ENCODE measurements around the gene MICALL1.

The MICALL1 gene

GRCh38 chr22:37968452-37969251 is 62.6 kb downstream of the MICALL1 start:
- H3K36me3 ChIP-seq (ENCODE audit: control insufficient read depth, insufficient read depth, low read length): no peaks in the 10 kb centered on the region
- no peak overlapping the region for H3K4me2 ChIP-seq (ENCODE audit: low read length)
- H3K27me3 ChIP-seq (ENCODE audit: control insufficient read depth, insufficient read depth, low read length): no peaks in the 10 kb centered on the region
- no peak overlapping the region for H2AFZ ChIP-seq
- H3K9me3 ChIP-seq (ENCODE audit: control insufficient read depth, low read length): no peaks in the 10 kb centered on the region
- no peaks in the 10 kb centered on the region for H3K4me1 ChIP-seq
- H3K27ac ChIP-seq: no peak overlapping the region
- H3K4me3 ChIP-seq (ENCODE audit: low read depth, low read length): no peak overlapping the region
- no peak for TF ChIP-seq CTCF (IDR thresholded peaks at IDR 0.05)
- H3K79me2 ChIP-seq: no peaks in the 10 kb centered on the region
- no peak overlapping the region for H3K9ac ChIP-seq

GRCh38 chr22:37970864-37971263 is 64.8 kb downstream of the MICALL1 start:
- H3K9me3 ChIP-seq (ENCODE audit: control insufficient read depth, low read length): no peaks in the 10 kb centered on the region
- H3K4me2 ChIP-seq (ENCODE audit: low read length): no peak overlapping the region
- no peaks in the 10 kb centered on the region for H3K79me2 ChIP-seq
- H3K36me3 ChIP-seq (ENCODE audit: control insufficient read depth, insufficient read depth, low read length): no peaks in the 10 kb centered on the region
- no peak for TF ChIP-seq CTCF (IDR thresholded peaks at IDR 0.05)
- H3K9ac ChIP-seq: no peak overlapping the region
- no peak overlapping the region for H3K27ac ChIP-seq
- no peaks in the 10 kb centered on the region for H3K27me3 ChIP-seq (ENCODE audit: control insufficient read depth, insufficient read depth, low read length)
- H3K4me1 ChIP-seq: no peaks in the 10 kb centered on the region
- H2AFZ ChIP-seq: no peak overlapping the region
- no peak overlapping the region for H3K4me3 ChIP-seq (ENCODE audit: low read depth, low read length)

GRCh38 chr22:37971475-37972434 is 65.7 kb downstream of the MICALL1 start:
- H3K4me2 ChIP-seq (ENCODE audit: low read length): no peak overlapping the region
- H3K4me3 ChIP-seq (ENCODE audit: low read depth, low read length): no peak overlapping the region
- H2AFZ ChIP-seq: no peak overlapping the region
- no peaks in the 10 kb centered on the region for H3K36me3 ChIP-seq (ENCODE audit: control insufficient read depth, insufficient read depth, low read length)
- H3K27me3 ChIP-seq (ENCODE audit: control insufficient read depth, insufficient read depth, low read length): no peaks in the 10 kb centered on the region
- H3K79me2 ChIP-seq: no peaks in the 10 kb centered on the region
- no peak overlapping the region for H3K27ac ChIP-seq
- TF ChIP-seq CTCF (IDR thresholded peaks at IDR 0.05): no peak
- H3K4me1 ChIP-seq: no peaks in the 10 kb centered on the region
- H3K9me3 ChIP-seq (ENCODE audit: control insufficient read depth, low read length): no peaks in the 10 kb centered on the region
- no peak overlapping the region for H3K9ac ChIP-seq

- no peak overlapping the region for H3K4me2 ChIP-seq (ENCODE audit: low read length)
- no peaks in the 10 kb centered on the region for H3K4me1 ChIP-seq
- no peaks in the 10 kb centered on the region for H3K27me3 ChIP-seq (ENCODE audit: control insufficient read depth, insufficient read depth, low read length)
- no peak overlapping the region for H2AFZ ChIP-seq
- TF ChIP-seq CTCF (IDR thresholded peaks at IDR 0.05): no peak
- H3K9ac ChIP-seq: no peak overlapping the region
- H3K9me3 ChIP-seq (ENCODE audit: control insufficient read depth, low read length): no peaks in the 10 kb centered on the region
- H3K79me2 ChIP-seq: no peaks in the 10 kb centered on the region
- H3K4me3 ChIP-seq (ENCODE audit: low read depth, low read length): no peak overlapping the region
- H3K36me3 ChIP-seq (ENCODE audit: control insufficient read depth, insufficient read depth, low read length): no peaks in the 10 kb centered on the region
- H3K27ac ChIP-seq: no peak overlapping the region
Measured at GRCh38 chr22:37972527-37972926, 66.4 kb downstream of the MICALL1 start.

Measured in parathyroid adenoma (tissue), 2 donors.